22Rv1 (cell line): ENCODE measurements around the gene FAM107B.

Experiments used
- H3K27ac ChIP-seq: fragments of 450-650 bp; 2 replicates; pipeline ENCODE4 v1.5.1; 2017
- CTCF ChIP-seq: fragments of 450-650 bp; IDR thresholded peaks from 2 replicates; pipeline ENCODE4 v1.5.1; 2017; ENCODE audit warnings: mild to moderate bottlenecking
- ZFX ChIP-seq: fragments of 450-650 bp; IDR thresholded peaks from 2 replicates; pipeline ENCODE4 v1.6.1; 2017; ENCODE audit warnings: antibody characterized with exemption, borderline replicate concordance

FAM107B gene

GRCh38 chr10:14603534-14604102 lies 171.1 kb downstream of the FAM107B start:
- H3K27ac ChIP-seq: peak overlapping the region; percentile 41; the same call in 1 of the 2 replicates
- TF ChIP-seq ZFX (no peak), CTCF (no peak)

GRCh38 chr10:14602807-14603533 lies 171.7 kb downstream of the FAM107B start:
- TF ChIP-seq CTCF: no peak
- no peak for TF ChIP-seq ZFX
- H3K27ac ChIP-seq: no peak overlapping the region

- no peak for TF ChIP-seq CTCF
- no peak for TF ChIP-seq ZFX
- no peak overlapping the region for H3K27ac ChIP-seq
These were observed 172.6 kb downstream of the FAM107B start for GRCh38 chr10:14601872-14602725.

GRCh38 chr10:14601326-14601725 lies 173.4 kb downstream of the FAM107B start:
- TF ChIP-seq CTCF: no peak
- no peak for TF ChIP-seq ZFX
- no peak overlapping the region for H3K27ac ChIP-seq

GRCh38 chr10:14600065-14600464 lies 174.6 kb downstream of the FAM107B start:
- TF ChIP-seq CTCF (no peak), ZFX (no peak)
- no peak overlapping the region for H3K27ac ChIP-seq

- no peak overlapping the region for H3K27ac ChIP-seq
- no peak for TF ChIP-seq CTCF
- TF ChIP-seq ZFX: no peak
These were observed 175.6 kb downstream of the FAM107B start for GRCh38 chr10:14598809-14599764.
